Muscle of leg (tissue), 11 donors: Measurements from ENCODE around the gene SORL1. TPM values are rescaled to one million over a fixed set of nuclear protein-coding genes. Genes with fewer than 3 reads are reported as not detected.

Experiments
- DNase-seq: peaks from one replicate; pipeline ENCODE4 v3.0.0; 2013
- H3K27ac ChIP-seq: one replicate; pipeline ENCODE4 v1.5.1; 2013; ENCODE audit warnings: mild to moderate bottlenecking, low read length, control low read depth
- H3K27me3 ChIP-seq: one replicate; pipeline ENCODE4 v1.6.1; 2013; ENCODE audit warnings: low read length; ENCODE audit not compliant: control insufficient read depth, insufficient read depth
- H3K36me3 ChIP-seq: one replicate; pipeline ENCODE4 v1.6.1; 2013; ENCODE audit warnings: low read length; ENCODE audit not compliant: control insufficient read depth, insufficient read depth
- H3K4me1 ChIP-seq: one replicate; pipeline ENCODE4 v1.6.1; 2013; ENCODE audit warnings: low read length; ENCODE audit not compliant: control insufficient read depth, insufficient read depth
- H3K4me3 ChIP-seq: one replicate; pipeline ENCODE4 v1.5.1; 2013; ENCODE audit warnings: low read length, control low read depth
- H3K9me3 ChIP-seq: replicated peaks from 2 replicates; pipeline ENCODE4 v1.6.1; 2013; ENCODE audit warnings: low read depth, low read length; ENCODE audit not compliant: control insufficient read depth
- WGBS: methylation state at CpG from one replicate; pipeline ENCODE4 v1.1.5; 2013; ENCODE audit warnings: missing lambda C conversion rate; ENCODE audit not compliant: insufficient coverage; 5-methylcytosine and 5-hydroxymethylcytosine counted together
- polyA plus RNA-seq, 8 donors: library from polyadenylated mRNA; unstranded; fragments of 120-200 nt; gene quantifications; one replicate each; pipeline versions ENCODE4 v1.2.1 to v1.2.3, GENCODE V29; 2013; ENCODE audit warnings: inconsistent platforms in 1 of 8, low replicate concordance in 1 of 8; ENCODE audit not compliant: insufficient read length in 8 of 8, insufficient read depth in 1 of 8
- total RNA-seq: library from RNA; stranded (reverse); fragments of 120-200 nt; gene quantifications from one replicate; pipeline ENCODE4 v1.2.4, GENCODE V29; 2013

The SORL1 gene
- total and polyA plus RNA-seq, 9 donors = 1.0 to 3.1 (median 1.9) TPM

DNA sequence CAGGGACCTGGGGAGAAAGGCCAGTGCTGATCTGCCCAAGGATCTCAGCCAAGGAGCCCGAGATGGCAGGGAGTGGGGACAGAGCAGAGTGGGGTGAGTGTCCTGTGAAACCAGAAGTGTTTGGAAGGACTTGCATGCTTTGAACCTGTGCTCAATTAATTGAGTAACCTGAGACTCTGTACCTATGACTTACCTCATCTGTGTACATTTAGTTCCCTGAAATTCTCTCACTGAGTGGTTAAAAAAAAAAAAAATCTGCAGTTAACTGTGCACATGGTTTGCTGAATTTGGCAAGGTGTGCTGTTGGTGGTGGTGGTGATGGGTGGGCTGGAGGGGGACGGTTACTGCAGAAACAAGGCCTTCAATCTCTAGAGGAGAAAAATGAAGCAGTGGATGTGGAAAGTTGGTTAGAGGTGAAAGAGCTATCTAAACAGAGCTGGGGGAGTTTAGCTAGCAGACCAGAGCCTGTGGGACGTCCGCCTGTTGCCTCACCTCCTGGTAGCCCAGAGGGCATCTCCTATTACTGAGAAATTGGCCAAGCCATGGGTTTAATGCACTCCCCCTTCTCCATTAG, 8.9 kb downstream of the SORL1 start:
- no peak overlapping the region for H3K27ac ChIP-seq
- H3K36me3 ChIP-seq = no peaks in the 10 kb centered on the region
- no peaks in the 10 kb centered on the region for H3K9me3 ChIP-seq
- no peaks in the 10 kb centered on the region for H3K4me1 ChIP-seq
- H3K4me3 ChIP-seq = no peak overlapping the region
- no peaks in the 10 kb centered on the region for H3K27me3 ChIP-seq
- no peak for DNase-seq
- 70% methylated on average over 2 of the region's 4 CpGs for WGBS

GRCh38 chr11:121461843-121462242, 9.7 kb downstream of the SORL1 start:
- DNase-seq = no peak
- Histone ChIP-seq H3K27ac (no peak overlapping the region), H3K36me3 (no peaks in the 10 kb centered on the region), H3K4me1 (peaks cover 4% of the 10 kb centered on the region), H3K27me3 (no peaks in the 10 kb centered on the region), H3K9me3 (no peaks in the 10 kb centered on the region), H3K4me3 (no peak overlapping the region)
- WGBS = 77% methylated on average over 4 of the region's 7 CpGs

DNA sequence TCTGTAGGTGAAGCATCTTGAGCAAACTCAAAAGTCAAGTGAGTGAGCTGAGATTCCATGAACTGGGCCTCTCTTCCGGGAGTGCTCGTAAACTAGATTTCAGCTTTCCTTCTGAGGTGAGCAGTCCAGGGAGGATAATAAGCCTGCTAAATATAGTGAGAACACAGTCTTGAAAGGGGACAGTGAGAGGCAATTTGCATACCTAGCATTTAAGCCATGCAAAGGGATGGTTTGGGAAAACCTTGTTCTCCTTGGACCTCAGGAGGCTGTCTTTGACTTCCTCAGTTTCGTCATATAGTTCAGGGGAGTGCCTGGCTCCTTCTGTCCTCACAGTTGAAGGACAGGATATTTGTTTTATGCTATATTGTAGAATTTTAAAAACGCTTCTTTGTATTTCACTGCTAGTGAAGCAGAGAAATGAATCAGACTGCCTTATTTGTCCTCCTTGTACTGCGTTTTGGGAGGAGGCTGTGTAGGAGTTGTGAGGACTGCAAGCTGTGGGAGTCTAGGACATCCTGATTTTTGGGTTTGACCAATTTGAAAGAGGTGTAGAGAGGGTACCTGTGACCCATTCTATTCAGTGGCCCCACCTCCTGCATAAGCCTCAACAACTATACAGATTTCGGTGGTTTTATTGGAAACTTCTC, 11.7 kb downstream of the SORL1 start:
- Histone ChIP-seq H3K27ac (no peak overlapping the region), H3K36me3 (no peaks in the 10 kb centered on the region), H3K4me3 (no peak overlapping the region), H3K4me1 (peaks cover 10% of the 10 kb centered on the region), H3K27me3 (peaks cover 3% of the 10 kb centered on the region), H3K9me3 (no peaks in the 10 kb centered on the region)
- DNase-seq = no peak
- 85% methylated on average over 4 of the region's 6 CpGs for WGBS

- WGBS = 76% methylated on average over 5 of the region's 11 CpGs
These were observed 12.3 kb downstream of the SORL1 start for GRCh38 chr11:121464352-121464946.

DNA sequence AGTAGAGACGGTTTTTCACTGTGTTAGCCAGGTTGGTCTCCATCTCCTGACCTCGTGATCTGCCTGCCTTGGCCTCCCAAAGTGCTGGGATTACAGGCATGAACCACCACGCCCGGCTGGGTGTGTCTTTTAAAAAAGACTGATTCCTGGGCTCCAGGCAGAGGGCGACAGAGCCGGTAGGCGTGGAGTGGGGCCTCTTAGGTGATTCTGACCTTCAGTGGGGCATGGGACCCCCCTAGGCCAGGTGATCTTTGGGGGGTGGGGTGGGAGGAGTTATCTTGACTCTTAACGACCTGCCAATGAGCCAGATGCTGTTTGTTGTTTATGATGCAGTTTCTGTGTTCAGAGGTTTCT, 13.6 kb downstream of the SORL1 start:
- WGBS = 82% methylated on average over 5 of the region's 8 CpGs
- H3K36me3 ChIP-seq = no peaks in the 10 kb centered on the region
- peaks cover 3% of the 10 kb centered on the region for H3K27me3 ChIP-seq
- H3K9me3 ChIP-seq = no peaks in the 10 kb centered on the region
- H3K4me3 ChIP-seq = no peak overlapping the region
- no peak overlapping the region for H3K27ac ChIP-seq
- peaks cover 10% of the 10 kb centered on the region for H3K4me1 ChIP-seq
- no peak for DNase-seq

More at GRCh38 chr11:121464352-121464946, 12.3 kb downstream of the SORL1 start:
- no peaks in the 10 kb centered on the region for H3K9me3 ChIP-seq
- no peaks in the 10 kb centered on the region for H3K36me3 ChIP-seq
- no peak overlapping the region for H3K27ac ChIP-seq
- no peak for DNase-seq
- H3K27me3 ChIP-seq = peaks cover 3% of the 10 kb centered on the region
- H3K4me1 ChIP-seq = peaks cover 10% of the 10 kb centered on the region
- no peak overlapping the region for H3K4me3 ChIP-seq

- Histone ChIP-seq H3K27me3 (peaks cover 3% of the 10 kb centered on the region), H3K36me3 (no peaks in the 10 kb centered on the region), H3K9me3 (no peaks in the 10 kb centered on the region), H3K4me1 (peaks cover 10% of the 10 kb centered on the region), H3K4me3 (no peak overlapping the region), H3K27ac (no peak overlapping the region)
- 20% methylated on average over 2 of the region's 8 CpGs for WGBS
- DNase-seq = peak; percentile 57
These were observed 14.1 kb downstream of the SORL1 start for GRCh38 chr11:121466063-121466794.

- Histone ChIP-seq H3K27me3 (peaks cover 3% of the 10 kb centered on the region), H3K36me3 (no peaks in the 10 kb centered on the region), H3K27ac (no peak overlapping the region), H3K4me3 (no peak overlapping the region), H3K9me3 (no peaks in the 10 kb centered on the region), H3K4me1 (peaks cover 10% of the 10 kb centered on the region)
- no CpG with 5 or more reads among the region's 2 CpGs for WGBS
- DNase-seq = peak; percentile 54
These were observed 15.4 kb downstream of the SORL1 start for GRCh38 chr11:121467471-121467870.

GRCh38 chr11:121467965-121468364, 15.9 kb downstream of the SORL1 start:
- peaks cover 10% of the 10 kb centered on the region for H3K4me1 ChIP-seq
- peaks cover 3% of the 10 kb centered on the region for H3K27me3 ChIP-seq
- 13% methylated on average over 10 of the region's 10 CpGs for WGBS
- H3K4me3 ChIP-seq = no peak overlapping the region
- no peaks in the 10 kb centered on the region for H3K9me3 ChIP-seq
- peak; percentile 30 for DNase-seq
- no peaks in the 10 kb centered on the region for H3K36me3 ChIP-seq
- H3K27ac ChIP-seq = no peak overlapping the region

GRCh38 chr11:121469910-121470309, 17.8 kb downstream of the SORL1 start:
- WGBS = 98% methylated on average over 5 of the region's 5 CpGs
- H3K4me1 ChIP-seq = peaks cover 10% of the 10 kb centered on the region
- no peaks in the 10 kb centered on the region for H3K36me3 ChIP-seq
- H3K27ac ChIP-seq = no peak overlapping the region
- no peak for DNase-seq
- H3K27me3 ChIP-seq = peaks cover 3% of the 10 kb centered on the region
- no peak overlapping the region for H3K4me3 ChIP-seq
- H3K9me3 ChIP-seq = no peaks in the 10 kb centered on the region

- WGBS = 89% methylated on average over 7 of the region's 12 CpGs
- Histone ChIP-seq H3K4me1 (peaks cover 10% of the 10 kb centered on the region), H3K9me3 (no peaks in the 10 kb centered on the region), H3K4me3 (no peak overlapping the region), H3K27ac (no peak overlapping the region), H3K36me3 (no peaks in the 10 kb centered on the region), H3K27me3 (peaks cover 3% of the 10 kb centered on the region)
- DNase-seq = no peak
These were observed 19.1 kb downstream of the SORL1 start for GRCh38 chr11:121471167-121471566.
